GM04504 (cell line): ENCODE data around the gene KIAA1217.

Experiments
- DNase-seq: peaks from one replicate; pipeline ENCODE4 v3.0.0-alpha.2; 2012; ENCODE audit warnings: low read depth

The KIAA1217 gene

DNA sequence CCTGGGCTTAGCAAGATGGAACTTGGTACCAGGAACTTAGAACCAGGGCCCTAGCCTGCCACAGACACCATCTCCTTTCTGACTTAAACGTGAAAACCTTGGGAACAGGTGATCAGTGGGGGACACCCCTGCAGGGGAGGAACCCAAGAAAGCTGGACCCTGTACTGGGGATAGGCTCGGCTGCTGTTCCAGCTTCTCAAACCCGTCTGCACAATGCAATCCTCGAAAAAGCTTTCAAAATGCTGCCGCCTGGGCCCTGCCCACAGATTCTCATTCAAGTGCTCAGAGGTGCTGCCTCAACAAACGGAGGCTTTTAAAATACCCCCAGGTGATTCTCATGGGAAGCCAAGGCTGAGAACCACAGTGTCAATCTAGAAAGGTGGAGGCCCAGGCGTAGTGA lies 345.1 kb downstream of the KIAA1217 start:
- no peak for DNase-seq

DNA sequence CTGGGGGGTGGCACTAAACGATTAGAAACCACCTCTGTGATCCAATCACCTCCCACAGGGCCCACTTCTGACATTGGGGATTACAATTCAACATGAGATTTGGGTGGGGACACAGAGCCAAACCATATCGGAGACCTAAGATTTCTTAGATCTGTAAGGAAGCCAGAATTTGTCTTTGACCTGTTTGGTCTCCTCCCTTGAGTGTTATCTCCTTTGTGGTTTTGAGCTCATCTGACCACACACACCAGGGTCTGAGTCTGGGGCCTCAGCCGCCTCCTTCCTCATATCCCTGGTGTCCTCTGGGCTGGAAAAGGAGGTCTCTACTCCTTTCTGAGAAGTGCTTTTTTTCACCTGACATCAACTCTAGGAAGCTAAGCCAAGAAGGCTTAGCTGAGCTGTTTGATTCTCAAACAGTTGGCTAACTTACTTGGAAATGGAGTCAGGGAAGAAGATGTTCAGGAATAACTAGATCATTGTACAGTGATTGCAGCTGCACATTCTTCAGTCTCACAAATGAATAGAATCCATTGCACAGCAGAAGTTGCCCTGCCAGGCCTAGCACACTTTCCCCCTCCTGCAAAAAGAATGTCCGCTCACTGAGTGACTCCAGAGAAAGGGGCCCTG lies 347.3 kb downstream of the KIAA1217 start:
- no peak for DNase-seq

GRCh38 chr10:24556750-24557742 lies 348.1 kb downstream of the KIAA1217 start:
- DNase-seq, result peak; percentile 25

GRCh38 chr10:24561453-24561852 lies 352.5 kb downstream of the KIAA1217 start:
- peak; percentile 8 for DNase-seq

DNA sequence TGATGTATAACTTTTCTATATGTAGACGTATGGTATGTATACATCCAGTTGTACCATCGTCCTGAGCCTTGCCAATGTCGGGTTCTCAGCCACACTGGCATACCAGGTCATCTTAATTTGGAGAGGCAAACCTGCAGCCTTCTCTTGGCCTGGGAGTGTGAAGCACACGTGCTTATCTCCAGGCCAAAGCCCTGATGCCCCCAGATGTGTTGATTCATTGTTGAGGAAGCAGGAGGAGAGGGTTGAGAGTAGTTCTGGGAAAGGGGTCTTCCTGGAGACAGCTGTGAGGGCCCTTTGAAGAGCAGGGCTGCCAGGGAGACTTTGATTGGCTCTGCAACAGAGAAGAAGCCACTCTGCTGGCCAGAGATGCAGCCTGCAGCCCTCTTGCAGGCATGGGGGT lies 359.1 kb downstream of the KIAA1217 start:
- no peak for DNase-seq

GRCh38 chr10:24569330-24569796 lies 360.4 kb downstream of the KIAA1217 start:
- no peak for DNase-seq

GRCh38 chr10:24569828-24570657 lies 361.1 kb downstream of the KIAA1217 start:
- no peak for DNase-seq

- no peak for DNase-seq
Measured at GRCh38 chr10:24570658-24571426, 361.9 kb downstream of the KIAA1217 start.

GRCh38 chr10:24571870-24572450 lies 363.0 kb downstream of the KIAA1217 start:
- no peak for DNase-seq

- no peak for DNase-seq
Measured at GRCh38 chr10:24574161-24574560, 365.2 kb downstream of the KIAA1217 start.

DNA sequence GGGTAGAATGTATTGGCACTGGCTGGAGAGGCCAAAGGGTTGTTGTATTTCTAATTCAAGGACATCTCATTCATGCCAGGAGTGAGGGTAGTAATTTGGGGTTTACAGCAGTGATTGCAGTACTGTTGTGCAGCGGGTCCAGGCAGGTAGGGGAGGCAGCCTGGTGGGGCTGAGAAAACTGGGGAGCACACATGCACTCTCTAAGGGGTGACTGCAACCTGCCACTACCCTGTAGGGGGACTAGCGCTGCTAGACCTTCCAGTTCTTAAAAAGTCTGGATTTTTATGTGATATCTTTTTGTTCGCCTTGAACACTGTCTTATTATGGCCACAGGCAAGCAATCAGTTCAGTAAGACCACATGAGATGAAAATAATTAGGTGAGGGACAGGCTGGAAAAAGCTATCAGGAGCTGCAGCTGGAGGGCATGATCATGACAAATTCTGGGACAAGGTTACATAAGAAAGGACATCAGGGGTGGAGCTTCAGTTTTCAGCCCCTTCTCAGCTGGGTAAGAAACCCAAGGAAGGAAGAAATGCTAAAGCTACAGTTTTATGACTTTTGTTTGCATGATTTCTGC lies 365.7 kb downstream of the KIAA1217 start:
- no peak for DNase-seq

- DNase-seq, result no peak
Measured at GRCh38 chr10:24575481-24576002, 366.6 kb downstream of the KIAA1217 start.

DNA sequence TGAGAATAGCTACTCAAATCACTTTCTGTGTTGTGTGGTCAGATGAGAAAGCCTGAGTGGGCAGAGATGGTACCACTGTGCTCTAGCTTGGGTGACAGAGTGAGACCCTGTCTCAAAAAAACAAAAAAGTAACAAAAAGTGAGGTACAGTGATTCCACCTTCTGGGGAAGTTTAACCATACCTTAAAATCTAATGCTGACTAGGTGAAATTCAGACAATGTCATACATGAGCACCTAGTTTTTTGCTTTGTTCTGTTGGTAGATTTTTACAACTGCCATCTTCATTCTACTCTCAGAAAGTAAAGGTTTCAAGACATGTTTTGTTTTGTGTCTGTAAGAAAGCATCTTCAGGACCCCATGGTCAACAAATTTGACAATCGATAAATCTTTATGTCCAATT lies 370.5 kb downstream of the KIAA1217 start:
- no peak for DNase-seq

- DNase-seq, result no peak
Measured at GRCh38 chr10:24579906-24580305, 371.0 kb downstream of the KIAA1217 start.

GRCh38 chr10:24589265-24589664 lies 380.3 kb downstream of the KIAA1217 start:
- DNase-seq, result no peak

DNA sequence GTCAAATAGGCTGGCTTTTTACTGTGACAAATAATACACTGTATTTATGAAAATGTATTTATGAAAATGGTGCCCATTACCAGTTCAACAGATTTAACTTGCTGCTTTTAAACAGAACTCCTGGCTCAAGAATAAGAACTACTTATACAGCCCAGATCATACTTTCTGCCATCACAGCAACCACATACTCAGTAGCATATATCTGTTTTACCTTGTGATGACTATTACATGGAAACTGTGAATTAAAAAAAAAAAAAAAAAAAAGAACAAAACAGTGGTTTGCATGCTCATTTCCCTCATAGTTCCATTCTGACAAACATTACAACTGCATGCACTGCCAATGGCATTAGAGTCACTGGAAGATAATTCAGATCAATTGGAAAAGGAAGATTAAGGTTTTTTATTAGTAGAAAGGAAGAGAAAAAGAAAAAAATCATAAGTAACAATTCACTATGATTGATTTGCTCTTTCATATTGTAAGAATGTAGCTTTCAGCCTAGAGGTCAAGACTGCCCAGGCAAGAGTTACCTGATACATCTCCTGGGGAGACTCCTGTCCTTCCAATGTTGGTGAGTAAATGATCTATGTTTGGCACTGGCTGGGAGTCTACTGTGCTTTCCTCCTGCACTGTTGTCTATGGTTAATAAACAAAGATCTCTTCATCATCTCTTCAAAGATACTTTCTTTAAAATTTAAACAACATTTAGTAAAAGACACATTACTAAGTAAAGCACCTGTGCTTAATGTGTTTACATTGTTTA lies 381.9 kb downstream of the KIAA1217 start:
- DNase-seq, result no peak

DNA sequence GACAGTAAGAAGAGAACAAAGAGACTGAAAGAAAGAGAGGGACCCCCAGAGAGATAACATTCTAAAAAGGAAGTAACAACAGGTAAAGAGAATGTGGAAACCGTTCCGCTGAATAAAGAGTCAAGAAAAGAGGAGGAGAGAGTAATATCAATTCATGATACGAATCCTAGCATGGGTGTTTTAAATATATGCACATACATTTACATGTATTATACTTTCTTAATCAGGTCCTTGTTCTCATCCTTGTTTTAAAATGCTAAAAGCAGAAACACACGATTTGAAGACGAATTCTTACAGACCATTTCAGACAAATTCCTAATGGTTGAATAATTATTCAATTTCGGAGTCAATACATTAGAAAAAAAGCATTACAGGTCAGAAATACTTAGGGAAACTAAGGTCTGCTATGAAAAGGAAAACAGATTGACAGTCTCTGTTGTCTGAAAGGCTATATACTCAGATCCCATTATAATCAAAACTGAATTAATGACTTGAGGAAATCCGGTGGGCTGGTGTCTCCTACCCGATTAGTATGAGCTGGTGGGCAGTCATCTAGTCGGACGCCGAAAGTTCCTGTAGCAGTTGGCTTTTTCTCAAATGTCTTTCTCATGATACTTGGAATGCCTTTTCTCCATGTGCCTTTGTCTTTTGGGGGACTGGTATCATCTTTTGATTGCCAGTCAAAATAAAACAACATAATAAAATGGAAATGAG lies 387.4 kb downstream of the KIAA1217 start:
- no peak for DNase-seq

DNA sequence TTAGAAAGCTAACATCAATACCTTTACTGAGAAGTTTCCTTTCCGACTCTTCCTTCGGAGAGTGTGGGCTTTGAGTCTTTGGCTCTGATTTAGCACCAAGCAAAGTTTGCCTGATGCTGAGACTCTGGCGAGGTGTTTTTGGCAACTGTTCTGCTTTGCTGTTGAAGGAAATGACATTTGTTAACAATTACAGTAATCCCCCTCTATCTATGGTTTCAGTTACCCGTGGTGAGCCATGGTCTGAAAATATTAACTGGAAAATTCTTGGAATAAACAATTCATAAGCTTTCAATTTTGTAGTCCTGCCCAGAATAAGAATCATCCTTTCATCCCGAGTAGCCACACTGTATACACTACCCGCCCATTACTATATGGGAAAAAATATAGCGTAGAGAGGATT lies 388.5 kb downstream of the KIAA1217 start:
- DNase-seq, result no peak
